Coronary artery (tissue), 2 donors: ENCODE measurements around the gene BIRC5.

Experiments
- DNase-seq: peaks from one replicate; pipeline ENCODE4 v3.0.0-alpha.2; 2017; ENCODE audit warnings: low spot score
- H3K27ac ChIP-seq, 2 donors: fragments of 200-600 bp; sonication (generic); one replicate each; pipeline ENCODE4 v1.5.1; 2016 to 2019
- H3K4me3 ChIP-seq: fragments of 200-600 bp; sonication (generic); 2 replicates; pipeline ENCODE4 v1.5.1; 2016; ENCODE audit warnings: mild to moderate bottlenecking, moderate library complexity
- CTCF ChIP-seq: fragments of 200-600 bp; sonication (generic); IDR thresholded peaks from one replicate; pipeline ENCODE4 v1.5.1; 2019; ENCODE audit warnings: antibody characterized with exemption

The BIRC5 gene

GRCh38 chr17:78241277-78242023 lies 27.4 kb downstream of the BIRC5 start:
- H3K27ac ChIP-seq = no peak overlapping the region
- DNase-seq = no peak
- no peak overlapping the region for H3K4me3 ChIP-seq
- no peak for TF ChIP-seq CTCF

- H3K27ac ChIP-seq = no peak overlapping the region
- no peak for TF ChIP-seq CTCF
- no peak for DNase-seq
- no peak overlapping the region for H3K4me3 ChIP-seq
Observed at GRCh38 chr17:78242024-78242742, 28.1 kb downstream of the BIRC5 start.

GRCh38 chr17:78247304-78247703 lies 33.3 kb downstream of the BIRC5 start:
- no peak for TF ChIP-seq CTCF
- H3K4me3 ChIP-seq = no peak overlapping the region

GRCh38 chr17:78248051-78248914 lies 34.2 kb downstream of the BIRC5 start:
- peak overlapping the region in 1 of 2 donors; percentile 57 for H3K27ac ChIP-seq
- TF ChIP-seq CTCF = no peak
- H3K4me3 ChIP-seq = no peak overlapping the region
- DNase-seq = no peak

More at GRCh38 chr17:78247304-78247703, 33.3 kb downstream of the BIRC5 start:
- DNase-seq = no peak
- H3K27ac ChIP-seq = no peak overlapping the region

- no peak for TF ChIP-seq CTCF
- no peak overlapping the region for H3K27ac ChIP-seq
- no peak for DNase-seq
- no peak overlapping the region for H3K4me3 ChIP-seq
Observed at GRCh38 chr17:78249074-78249817, 35.2 kb downstream of the BIRC5 start.
